ENCODE data around the gene NOTUM.
"Not testable (repeated sequence)": the region's sequence is repeated elsewhere in the genome, so short reads cannot be mapped to it uniquely, and the experiment has no call there.

NOTUM gene

GRCh38 chr17:81956607-81957589 is 4.1 kb downstream of the NOTUM start:
- no peak for DNase-seq

GRCh38 chr17:81955756-81956544 is 5.0 kb downstream of the NOTUM start:
- DNase-seq, result no peak

GRCh38 chr17:81955058-81955681 is 5.8 kb downstream of the NOTUM start:
- no peak for DNase-seq

- no peak for DNase-seq
Observed at GRCh38 chr17:81954131-81955057, 6.6 kb downstream of the NOTUM start.

GRCh38 chr17:81953443-81953842 is 7.5 kb downstream of the NOTUM start:
- not testable (repeated sequence) for DNase-seq

- DNase-seq, result no peak
Observed at GRCh38 chr17:81952792-81953228, 8.2 kb downstream of the NOTUM start.

GRCh38 chr17:81951785-81952684 is 9.0 kb downstream of the NOTUM start:
- DNase-seq, result no peak

- DNase-seq, result no peak
Observed at GRCh38 chr17:81950501-81950900, 10.5 kb downstream of the NOTUM start.

DNA sequence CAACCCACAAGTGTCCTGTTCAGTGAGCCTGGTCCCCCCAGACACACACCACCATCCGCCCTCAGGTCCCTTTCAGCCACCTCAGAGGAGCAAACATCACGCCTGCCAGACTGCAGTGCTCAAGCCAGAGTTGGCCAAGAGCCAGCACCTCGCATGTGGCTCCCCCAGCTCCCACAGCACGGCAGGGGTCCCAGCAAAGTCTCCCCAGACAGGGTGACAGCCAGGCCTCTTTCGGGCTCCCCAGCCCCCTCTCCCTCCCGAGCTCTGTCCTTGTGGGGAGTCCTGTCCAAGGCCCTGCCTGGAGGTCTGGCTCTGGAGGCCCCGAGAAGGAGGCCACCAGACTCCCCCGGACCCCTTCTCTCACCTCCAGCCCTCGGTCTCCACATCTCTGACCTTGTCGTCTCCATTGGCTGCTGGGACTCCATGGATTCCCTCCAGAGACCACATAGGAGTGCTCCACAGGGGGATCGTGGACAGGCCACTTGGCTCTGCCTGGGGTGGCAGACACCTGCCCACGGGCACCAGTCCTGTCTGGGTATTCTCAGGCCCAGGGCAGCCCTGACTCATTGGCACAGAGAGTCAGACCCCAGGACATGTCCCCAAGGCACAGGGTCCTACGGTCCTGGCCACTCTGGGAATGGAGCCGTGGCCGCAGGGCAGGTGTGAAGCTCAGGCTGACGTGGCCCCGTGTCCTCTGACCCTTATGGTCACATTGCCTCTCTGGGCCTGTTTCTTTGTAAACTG is 12.2 kb downstream of the NOTUM start:
- no peak for DNase-seq

- DNase-seq, result no peak
Observed at GRCh38 chr17:81947189-81947588, 13.8 kb downstream of the NOTUM start, which contains the start of gene MYADML2. Gene MYADML2, minus strand, starts transcription at chr17:81947233. Its CDS starts 5,492 bp downstream, at chr17:81941741.

DNA sequence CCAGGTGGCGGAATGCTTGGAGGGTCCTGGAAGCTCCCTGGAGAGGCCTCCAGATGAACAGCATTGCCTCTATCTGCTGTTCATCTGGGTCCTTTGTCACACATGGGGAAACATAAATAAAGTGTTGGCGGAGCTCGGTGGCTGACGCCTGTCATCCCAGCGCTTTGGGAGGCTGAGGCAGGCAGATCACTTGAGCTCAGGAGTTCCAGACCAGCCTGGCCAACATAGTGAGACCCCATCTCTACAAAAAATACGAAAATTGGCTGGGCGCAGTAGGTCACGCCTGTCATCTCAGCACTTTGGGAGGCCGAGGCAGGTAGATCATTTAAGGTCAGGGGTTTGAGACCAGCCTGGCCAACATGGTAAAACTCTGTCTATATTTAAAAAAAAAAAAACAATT is 16.1 kb downstream of the NOTUM start:
- DNase-seq, result no peak

- DNase-seq, result no peak
Observed at GRCh38 chr17:81942167-81942553, 18.8 kb downstream of the NOTUM start.

GRCh38 chr17:81941484-81942166 is 19.4 kb downstream of the NOTUM start:
- DNase-seq, result peak; percentile 84

- DNase-seq, result no peak
Observed at GRCh38 chr17:81940538-81941483, 20.2 kb downstream of the NOTUM start.

DNA sequence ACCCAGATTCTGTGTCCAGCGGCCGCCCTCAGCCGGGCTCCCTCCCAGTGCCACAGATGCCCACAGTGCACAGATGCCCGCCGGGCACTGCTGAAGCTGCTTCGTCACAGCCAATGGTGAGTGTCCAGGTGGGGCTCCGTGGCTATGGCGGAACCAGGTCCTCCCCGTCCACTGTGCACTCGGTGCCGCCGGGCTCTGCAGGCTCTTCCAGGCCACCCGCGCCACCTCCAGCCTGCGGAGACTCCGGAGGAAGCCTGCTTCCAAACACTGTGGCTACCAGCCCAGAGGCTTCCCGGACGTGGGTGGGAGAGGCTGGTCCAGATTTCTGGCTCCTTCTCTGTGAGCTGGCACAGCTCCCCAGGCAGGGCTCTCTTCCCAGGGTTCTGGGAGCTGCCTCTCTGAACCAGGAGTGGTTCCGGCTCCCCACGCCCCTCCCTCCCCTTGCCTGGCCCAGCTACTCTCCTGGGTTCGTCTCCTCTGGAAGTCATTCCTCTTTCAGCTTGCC is 21.1 kb downstream of the NOTUM start:
- DNase-seq, result no peak

GRCh38 chr17:81939218-81939617 is 21.8 kb downstream of the NOTUM start:
- DNase-seq, result no peak

DNA sequence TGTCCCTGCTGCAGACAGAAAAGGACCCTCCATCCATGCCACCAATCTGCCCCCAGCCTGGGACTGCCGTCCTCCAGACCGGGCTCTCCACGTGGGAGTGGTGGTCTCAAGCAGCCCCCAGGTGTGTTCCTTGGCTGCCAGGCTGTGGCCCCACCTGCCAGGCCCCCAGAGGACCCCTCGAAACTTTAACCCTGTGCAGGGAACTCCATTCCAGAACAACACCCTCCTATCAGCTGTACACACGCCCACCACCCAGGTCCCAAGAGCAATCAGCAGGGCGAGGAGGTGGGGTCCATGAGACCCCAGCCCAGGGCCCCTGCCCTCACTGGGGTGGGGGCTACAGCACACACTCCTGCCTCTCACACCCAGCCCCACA is 25.3 kb downstream of the NOTUM start:
- no peak for DNase-seq
